ENCODE results near the gene MALSU1. TPM values are rescaled to one million over a fixed set of nuclear protein-coding genes. Genes with fewer than 3 reads are reported as not detected.

The MALSU1 gene
- total RNA-seq, 1 donor from 2014 or later, result 41.4 TPM

GRCh38 chr7:23347682-23348180 is 48.6 kb downstream of the MALSU1 start:
- no peak for ATAC-seq
- TF ChIP-seq, protein P1, sequence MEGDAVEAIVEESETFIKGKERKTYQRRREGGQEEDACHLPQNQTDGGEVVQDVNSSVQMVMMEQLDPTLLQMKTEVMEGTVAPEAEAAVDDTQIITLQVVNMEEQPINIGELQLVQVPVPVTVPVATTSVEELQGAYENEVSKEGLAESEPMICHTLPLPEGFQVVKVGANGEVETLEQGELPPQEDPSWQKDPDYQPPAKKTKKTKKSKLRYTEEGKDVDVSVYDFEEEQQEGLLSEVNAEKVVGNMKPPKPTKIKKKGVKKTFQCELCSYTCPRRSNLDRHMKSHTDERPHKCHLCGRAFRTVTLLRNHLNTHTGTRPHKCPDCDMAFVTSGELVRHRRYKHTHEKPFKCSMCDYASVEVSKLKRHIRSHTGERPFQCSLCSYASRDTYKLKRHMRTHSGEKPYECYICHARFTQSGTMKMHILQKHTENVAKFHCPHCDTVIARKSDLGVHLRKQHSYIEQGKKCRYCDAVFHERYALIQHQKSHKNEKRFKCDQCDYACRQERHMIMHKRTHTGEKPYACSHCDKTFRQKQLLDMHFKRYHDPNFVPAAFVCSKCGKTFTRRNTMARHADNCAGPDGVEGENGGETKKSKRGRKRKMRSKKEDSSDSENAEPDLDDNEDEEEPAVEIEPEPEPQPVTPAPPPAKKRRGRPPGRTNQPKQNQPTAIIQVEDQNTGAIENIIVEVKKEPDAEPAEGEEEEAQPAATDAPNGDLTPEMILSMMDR (IDR thresholded peaks at IDR 0.05), result no peak
- intact Hi-C loops (cut with DNase I), result no loop called here
- no peak overlapping the region for H3K27ac ChIP-seq
- no peak for DNase-seq
- peaks cover 9% of the 10 kb centered on the region for H3K4me1 ChIP-seq
- no peaks in the 10 kb centered on the region for H3K9me3 ChIP-seq
- H3K27me3 ChIP-seq (ENCODE audit: low read depth), result no peaks in the 10 kb centered on the region
- H3K36me3 ChIP-seq, result no peaks in the 10 kb centered on the region
- H3K4me3 ChIP-seq, result no peak overlapping the region

DNA sequence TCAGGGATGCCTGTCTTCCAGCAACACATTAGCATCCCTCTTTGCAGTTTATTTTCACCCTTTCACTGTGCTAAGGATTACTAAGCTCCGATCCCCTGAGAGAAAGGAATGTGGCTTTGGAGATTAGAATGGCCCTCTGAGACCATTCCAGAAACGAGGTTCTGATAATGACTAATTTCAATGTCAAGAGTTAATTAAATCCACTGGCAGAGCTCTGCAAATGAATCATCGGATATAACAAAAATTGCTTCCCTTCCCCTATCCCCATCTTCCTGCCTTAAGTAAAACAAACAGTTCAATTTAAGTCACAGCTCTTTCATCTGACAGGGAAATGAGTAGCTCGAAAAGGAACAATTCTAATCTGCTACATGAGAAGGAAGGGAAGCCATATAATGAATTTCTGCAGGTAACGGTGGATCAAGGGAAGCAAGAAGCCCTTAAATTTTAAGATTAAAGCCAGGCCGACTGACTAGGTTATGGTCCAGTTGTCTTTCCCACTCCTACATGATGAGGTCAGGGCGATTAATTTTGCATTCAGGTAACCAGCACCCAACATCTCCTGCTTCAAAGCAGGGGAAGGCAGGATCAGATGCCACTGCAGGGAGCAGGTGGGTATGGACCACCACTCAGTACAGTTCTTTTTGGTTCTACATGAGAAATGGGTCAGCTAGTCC is 50.5 kb downstream of the MALSU1 start:
- Histone ChIP-seq H3K27ac (no peak overlapping the region), H3K4me3 (no peak overlapping the region), H3K4me1 (peaks cover 9% of the 10 kb centered on the region), H3K9me3 (no peaks in the 10 kb centered on the region), H3K27me3 (ENCODE audit: low read depth) (no peaks in the 10 kb centered on the region), H3K36me3 (no peaks in the 10 kb centered on the region)
- ATAC-seq (no peak), DNase-seq (no peak)
- TF ChIP-seq, protein P1 (IDR thresholded peaks at IDR 0.05), result no peak
- intact Hi-C loops (cut with DNase I), result no loop called here

DNA sequence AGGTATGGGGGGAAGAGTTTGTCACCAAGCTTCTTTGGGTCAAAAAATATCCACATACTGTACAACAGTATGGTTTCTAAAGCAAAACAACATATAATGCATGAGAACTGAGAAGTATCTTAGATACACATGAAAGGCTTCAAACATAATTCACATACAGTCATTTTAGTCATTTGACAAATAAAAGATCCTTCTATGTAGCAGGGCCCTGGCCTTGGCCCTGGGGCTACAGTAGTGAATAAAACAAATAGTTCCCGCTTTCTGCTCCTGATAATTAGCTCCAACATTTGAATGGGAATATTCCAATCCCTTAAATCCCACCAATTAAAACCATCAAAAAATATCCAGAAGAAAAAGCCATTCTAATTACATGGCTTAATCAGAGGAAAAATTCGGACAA is 51.3 kb downstream of the MALSU1 start:
- Histone ChIP-seq H3K4me3 (no peak overlapping the region), H3K27me3 (ENCODE audit: low read depth) (no peaks in the 10 kb centered on the region), H3K9me3 (no peaks in the 10 kb centered on the region), H3K36me3 (no peaks in the 10 kb centered on the region), H3K27ac (no peak overlapping the region), H3K4me1 (peaks cover 9% of the 10 kb centered on the region)
- no peak for ATAC-seq
- TF ChIP-seq, protein P1 (IDR thresholded peaks at IDR 0.05), result no peak
- DNase-seq, result no peak
- intact Hi-C loops (cut with DNase I), result no loop called here

GRCh38 chr7:23353172-23353571 is 54.0 kb downstream of the MALSU1 start:
- no peak overlapping the region for H3K27ac ChIP-seq
- DNase-seq, result no peak
- H3K4me3 ChIP-seq, result no peak overlapping the region
- no peaks in the 10 kb centered on the region for H3K36me3 ChIP-seq
- no peaks in the 10 kb centered on the region for H3K9me3 ChIP-seq
- ATAC-seq, result no peak
- intact Hi-C loops (cut with DNase I), result no loop called here
- TF ChIP-seq, protein P1 (IDR thresholded peaks at IDR 0.05), result no peak
- H3K4me1 ChIP-seq, result peaks cover 6% of the 10 kb centered on the region
- H3K27me3 ChIP-seq (ENCODE audit: low read depth), result no peaks in the 10 kb centered on the region

- Histone ChIP-seq H3K27ac (no peak overlapping the region), H3K27me3 (ENCODE audit: low read depth) (no peaks in the 10 kb centered on the region), H3K36me3 (no peaks in the 10 kb centered on the region), H3K4me1 (peaks cover 6% of the 10 kb centered on the region), H3K9me3 (no peaks in the 10 kb centered on the region), H3K4me3 (no peak overlapping the region)
- TF ChIP-seq, protein P1 (IDR thresholded peaks at IDR 0.05), result no peak
- ATAC-seq (no peak), DNase-seq (no peak)
- intact Hi-C loops (cut with DNase I), result no loop called here
Observed at GRCh38 chr7:23356168-23356567, 57.0 kb downstream of the MALSU1 start.
